Panc1 (cell line): ENCODE results near the gene SNX33. TPM values are rescaled to one million over a fixed set of nuclear protein-coding genes. Genes with fewer than 3 reads are reported as not detected.

Experiments used
- ATAC-seq: fragments of 200-7000 bp; cut with Tn5 transposase; 2 replicates; pipeline ENCODE4 v1.9.1; 2020; ENCODE audit warnings: mild to moderate bottlenecking, moderate library complexity
- BruUV-seq: library from RNA; stranded (reverse); fragments of 400-500 nt; replicated peaks from 2 replicates; lab custom pipeline; 2021; lab: Mats Ljungman, UMichigan
- CTCF ChIA-PET: fragments of 300-600 bp; sonication (Branson Sonifier 250); formaldehyde crosslinking; loops from one replicate; lab custom pipeline; 2022; ENCODE audit warnings: antibody characterized with exemption; lab: Charles Lee
- POLR2A ChIA-PET: fragments of 300-600 bp; sonication (Branson Sonifier 250); formaldehyde crosslinking; loops from one replicate; lab custom pipeline; 2022; ENCODE audit warnings: antibody characterized with exemption; lab: Charles Lee
- DNase-seq: peaks from one replicate; pipeline ENCODE4 v3.0.0-alpha.2; 2010; ENCODE audit warnings: low read depth, low spot score
- H3K27ac ChIP-seq: 2 replicates; pipeline ENCODE4 v1.5.1; 2011; ENCODE audit warnings: mild to moderate bottlenecking, low read length, inconsistent platforms
- H3K27me3 ChIP-seq: fragments of 200-500 bp; sonication (Bioruptor generic); 2 replicates; pipeline ENCODE4 v1.6.0; 2014; ENCODE audit warnings: low read length, inconsistent platforms; ENCODE audit not compliant: control insufficient read depth, insufficient read depth
- H3K36me3 ChIP-seq: fragments of 200-500 bp; sonication (Bioruptor generic); 2 replicates; pipeline ENCODE4 v1.5.1; 2014; ENCODE audit warnings: inconsistent platforms, mild to moderate bottlenecking, low read length, moderate library complexity; ENCODE audit not compliant: control insufficient read depth, insufficient read depth
- H3K4me1 ChIP-seq: 2 replicates; pipeline ENCODE4 v1.5.1; 2011; ENCODE audit warnings: inconsistent platforms, mild to moderate bottlenecking, low read length, moderate library complexity; ENCODE audit not compliant: control insufficient read depth, insufficient read depth
- H3K4me3 ChIP-seq, 2 experiments: 2 replicates each; pipeline ENCODE4 v1.5.1; 2011 to 2012; ENCODE audit warnings: low read depth in 2 of 2, low read length in 2 of 2, mild to moderate bottlenecking in 2 of 2, inconsistent platforms in 1 of 2, moderate library complexity in 1 of 2
- H3K9me3 ChIP-seq: fragments of 200-500 bp; sonication (Bioruptor generic); 2 replicates; pipeline ENCODE4 v1.5.1; 2014; ENCODE audit warnings: low read depth, mild to moderate bottlenecking, inconsistent platforms, low read length, moderate library complexity; ENCODE audit not compliant: control insufficient read depth, insufficient read depth
- POLR2AphosphoS5 ChIP-seq: IDR thresholded peaks from 2 replicates; pipeline ENCODE4 v1.6.1; 2012; ENCODE audit warnings: mild to moderate bottlenecking, low read depth, low read length, moderate library complexity
- SIN3A ChIP-seq: IDR thresholded peaks from 2 replicates; pipeline ENCODE4 v1.6.1; 2012; ENCODE audit warnings: low read depth, mild to moderate bottlenecking, low read length, moderate library complexity, borderline replicate concordance; ENCODE audit not compliant: insufficient read depth
- TCF7L2 ChIP-seq: IDR thresholded peaks from 2 replicates; pipeline ENCODE4 v1.6.1; 2011; ENCODE audit warnings: mild to moderate bottlenecking, low read depth, low read length, inconsistent platforms
- in situ Hi-C: cut with HindIII; loops from 2 replicates; pipeline ENCODE4 v1.10.0; 2016; ENCODE audit warnings: low sequenced_read_pairs, low pct_unique_long_range_greater_than_20kb
- intact Hi-C: fragments of 100-400 bp; cut with micrococcal nuclease; formaldehyde crosslinking; loops from one replicate; pipeline ENCODE4 v1.10.0; 2022; ENCODE audit not compliant: unreplicated experiment
- total RNA-seq: library from RNA; stranded (reverse); gene quantifications from one replicate; pipeline ENCODE4 v1.2.1, GENCODE V29; 2021; ENCODE audit not compliant: unreplicated experiment
- TF ChIP-seq, protein P1 (sequence below), 2 experiments: IDR thresholded peaks; 2 replicates each; pipeline ENCODE4 v1.6.1; 2011 to 2012; ENCODE audit warnings: low read depth in 2 of 2, control low read depth in 1 of 2, low read length in 1 of 2, mild to moderate bottlenecking in 1 of 2, moderate library complexity in 1 of 2; ENCODE audit not compliant: insufficient read depth in 1 of 2
- TF ChIP-seq, protein P2 (sequence below): fragments of 450-650 bp; IDR thresholded peaks from 2 replicates; pipeline ENCODE4 v1.5.1; 2017; ENCODE audit warnings: mild to moderate bottlenecking

The SNX33 gene
- total RNA-seq, 1 experiment from 2014 or later = 17.0 TPM

DNA sequence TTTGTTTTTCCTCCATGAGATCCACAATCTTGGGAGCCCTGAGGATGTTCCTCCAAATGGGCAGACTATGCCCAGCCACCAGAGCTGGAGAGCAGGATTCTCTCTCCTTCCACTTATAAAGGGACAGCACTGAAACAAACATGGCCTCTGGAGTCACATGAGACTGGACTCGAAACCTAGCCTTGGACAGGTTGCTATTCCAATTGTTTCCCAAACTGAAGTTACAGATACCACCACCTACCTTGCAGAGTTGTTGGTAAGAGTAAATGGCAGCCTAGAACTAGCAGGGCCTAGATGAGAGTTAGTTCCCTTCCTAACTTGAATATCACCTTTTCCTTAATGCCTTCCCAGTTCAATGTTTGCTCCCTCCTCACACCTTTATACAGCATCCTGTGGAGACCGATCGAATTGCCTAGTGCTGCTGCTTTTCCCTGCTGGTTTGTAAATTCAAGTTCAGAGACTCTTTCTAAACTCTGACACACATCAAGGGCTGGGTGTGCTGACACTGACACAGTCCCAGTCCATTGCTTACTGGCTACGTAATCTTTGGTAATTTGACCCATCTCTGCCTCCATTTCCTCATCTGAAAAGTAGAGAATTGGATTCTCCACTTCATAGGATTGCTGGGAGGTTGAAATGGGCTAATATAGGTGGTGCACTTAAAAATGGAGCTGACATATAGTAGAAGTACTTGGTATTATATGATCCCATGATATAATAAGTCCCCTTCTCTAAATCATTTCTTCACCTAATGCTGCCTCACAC, 10.3 kb upstream of the SNX33 start:
- H3K36me3 ChIP-seq = peaks cover 2% of the 10 kb centered on the region; the same call in 1 of the 2 replicates
- ChIA-PET CTCF (interaction anchor here (1.2 to 1.3 kb wide), 2 partner anchors 10 to 34 kb away, joined by 4 to 10 read pairs; partner anchors contain the start of gene SNX33), POLR2A (interaction anchor here (1.0 to 1.2 kb wide), 3 partner anchors 8 to 35 kb away, joined by 3 to 8 read pairs (median 4); partner anchors contain the start of gene SNUPN)
- peak overlapping the region in 1 of 2 experiments; percentile 99; a peak in 1 of 4 replicates for H3K4me3 ChIP-seq
- BruUV-seq = no TSS peak
- H3K27me3 ChIP-seq = no peaks in the 10 kb centered on the region
- TF ChIP-seq, protein P1, sequence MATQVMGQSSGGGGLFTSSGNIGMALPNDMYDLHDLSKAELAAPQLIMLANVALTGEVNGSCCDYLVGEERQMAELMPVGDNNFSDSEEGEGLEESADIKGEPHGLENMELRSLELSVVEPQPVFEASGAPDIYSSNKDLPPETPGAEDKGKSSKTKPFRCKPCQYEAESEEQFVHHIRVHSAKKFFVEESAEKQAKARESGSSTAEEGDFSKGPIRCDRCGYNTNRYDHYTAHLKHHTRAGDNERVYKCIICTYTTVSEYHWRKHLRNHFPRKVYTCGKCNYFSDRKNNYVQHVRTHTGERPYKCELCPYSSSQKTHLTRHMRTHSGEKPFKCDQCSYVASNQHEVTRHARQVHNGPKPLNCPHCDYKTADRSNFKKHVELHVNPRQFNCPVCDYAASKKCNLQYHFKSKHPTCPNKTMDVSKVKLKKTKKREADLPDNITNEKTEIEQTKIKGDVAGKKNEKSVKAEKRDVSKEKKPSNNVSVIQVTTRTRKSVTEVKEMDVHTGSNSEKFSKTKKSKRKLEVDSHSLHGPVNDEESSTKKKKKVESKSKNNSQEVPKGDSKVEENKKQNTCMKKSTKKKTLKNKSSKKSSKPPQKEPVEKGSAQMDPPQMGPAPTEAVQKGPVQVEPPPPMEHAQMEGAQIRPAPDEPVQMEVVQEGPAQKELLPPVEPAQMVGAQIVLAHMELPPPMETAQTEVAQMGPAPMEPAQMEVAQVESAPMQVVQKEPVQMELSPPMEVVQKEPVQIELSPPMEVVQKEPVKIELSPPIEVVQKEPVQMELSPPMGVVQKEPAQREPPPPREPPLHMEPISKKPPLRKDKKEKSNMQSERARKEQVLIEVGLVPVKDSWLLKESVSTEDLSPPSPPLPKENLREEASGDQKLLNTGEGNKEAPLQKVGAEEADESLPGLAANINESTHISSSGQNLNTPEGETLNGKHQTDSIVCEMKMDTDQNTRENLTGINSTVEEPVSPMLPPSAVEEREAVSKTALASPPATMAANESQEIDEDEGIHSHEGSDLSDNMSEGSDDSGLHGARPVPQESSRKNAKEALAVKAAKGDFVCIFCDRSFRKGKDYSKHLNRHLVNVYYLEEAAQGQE (IDR thresholded peaks at IDR 0.05; ENCODE audit: insufficient read depth in 1 of 2, low read depth in 2 of 2, low read length in 1 of 2) = no peak
- TF ChIP-seq, protein P2, sequence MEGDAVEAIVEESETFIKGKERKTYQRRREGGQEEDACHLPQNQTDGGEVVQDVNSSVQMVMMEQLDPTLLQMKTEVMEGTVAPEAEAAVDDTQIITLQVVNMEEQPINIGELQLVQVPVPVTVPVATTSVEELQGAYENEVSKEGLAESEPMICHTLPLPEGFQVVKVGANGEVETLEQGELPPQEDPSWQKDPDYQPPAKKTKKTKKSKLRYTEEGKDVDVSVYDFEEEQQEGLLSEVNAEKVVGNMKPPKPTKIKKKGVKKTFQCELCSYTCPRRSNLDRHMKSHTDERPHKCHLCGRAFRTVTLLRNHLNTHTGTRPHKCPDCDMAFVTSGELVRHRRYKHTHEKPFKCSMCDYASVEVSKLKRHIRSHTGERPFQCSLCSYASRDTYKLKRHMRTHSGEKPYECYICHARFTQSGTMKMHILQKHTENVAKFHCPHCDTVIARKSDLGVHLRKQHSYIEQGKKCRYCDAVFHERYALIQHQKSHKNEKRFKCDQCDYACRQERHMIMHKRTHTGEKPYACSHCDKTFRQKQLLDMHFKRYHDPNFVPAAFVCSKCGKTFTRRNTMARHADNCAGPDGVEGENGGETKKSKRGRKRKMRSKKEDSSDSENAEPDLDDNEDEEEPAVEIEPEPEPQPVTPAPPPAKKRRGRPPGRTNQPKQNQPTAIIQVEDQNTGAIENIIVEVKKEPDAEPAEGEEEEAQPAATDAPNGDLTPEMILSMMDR = no peak
- TF ChIP-seq POLR2AphosphoS5 = peak; percentile 30; the same call in 1 of the 2 replicates
- no peak for ATAC-seq
- H3K9me3 ChIP-seq = no peaks in the 10 kb centered on the region
- intact Hi-C loops (loop anchor here (5.0 kb wide), 1 partner anchor 180 kb away; no protein-coding TSS in a partner anchor), in situ Hi-C loops (no loop called here)
- DNase-seq = no peak
- peaks cover 15% of the 10 kb centered on the region for H3K4me1 ChIP-seq
- H3K27ac ChIP-seq = peak overlapping the region; percentile 94; the same call in 1 of the 2 replicates

DNA sequence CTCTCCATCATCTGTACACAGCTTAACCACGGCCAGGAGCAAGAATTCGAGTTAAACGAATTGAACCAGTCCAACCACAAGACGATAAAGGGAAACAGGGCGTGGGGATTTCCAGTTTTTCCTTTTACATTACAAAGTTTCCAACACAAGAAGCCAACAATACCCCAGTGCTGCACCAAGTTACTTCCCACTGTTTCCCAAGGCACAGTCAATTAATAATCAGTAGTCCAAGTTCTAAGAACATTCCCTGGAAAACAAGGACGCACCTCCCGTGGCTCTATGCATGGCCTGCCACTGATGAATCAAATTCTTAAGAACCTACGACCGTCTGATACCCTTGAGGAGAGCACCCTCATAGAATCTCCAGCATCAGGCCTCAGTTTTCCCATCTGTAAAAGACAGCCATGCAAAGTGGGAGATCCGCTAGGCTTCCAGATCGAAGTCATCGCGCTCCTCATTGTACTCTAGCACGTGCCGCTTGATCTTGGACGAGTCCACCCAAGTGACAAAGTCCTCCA, 8.5 kb upstream of the SNX33 start:
- CTCF ChIA-PET = interaction anchor here (0.5 kb wide), 1 partner anchor 188 kb away, joined by 7 read pairs; the partner anchor contains the start of gene SIN3A
- Histone ChIP-seq H3K27me3 (no peaks in the 10 kb centered on the region), H3K9me3 (no peaks in the 10 kb centered on the region), H3K4me3 (peak overlapping the region; percentile 71 to 99), H3K27ac (peak overlapping the region; percentile 94), H3K36me3 (peaks cover 2% of the 10 kb centered on the region; the same call in 1 of the 2 replicates), H3K4me1 (peaks cover 15% of the 10 kb centered on the region)
- ATAC-seq = no peak
- BruUV-seq = TSS peak; percentile 93
- DNase-seq = no peak
- POLR2A ChIA-PET = interaction anchor here (0.6 to 1.0 kb wide), 2 partner anchors 8 to 187 kb away, joined by 3 read pairs; no protein-coding TSS in a partner anchor
- intact Hi-C loops (loop anchor here (5.0 kb wide), 1 partner anchor 182 kb away; no protein-coding TSS in a partner anchor), in situ Hi-C loops (no loop called here)
- TF ChIP-seq TCF7L2 = no peak
- no peak for TF ChIP-seq SIN3A
- TF ChIP-seq, protein P2 = no peak
- no peak for TF ChIP-seq POLR2AphosphoS5
- TF ChIP-seq, protein P1 (IDR thresholded peaks at IDR 0.05; ENCODE audit: insufficient read depth in 1 of 2, low read depth in 2 of 2, low read length in 1 of 2) = no peak
